CD14-positive monocyte (primary cell): ENCODE measurements around the gene HSPA4. TPM values are rescaled to one million over a fixed set of nuclear protein-coding genes. Genes with fewer than 3 reads are reported as not detected.
A peak's percentile ranks its signal among the peaks of the same experiment; 100 is the strongest.
"Not testable (repeated sequence)": the region's sequence is repeated elsewhere in the genome, so short reads cannot be mapped to it uniquely, and the experiment has no call there.

Source experiments
- DNase-seq, 3 donors: peaks; one replicate each; pipeline ENCODE4 v3.0.0-alpha.2; 2011 to 2022
- H2AFZ ChIP-seq: 2 replicates; pipeline ENCODE4 v1.6.0; 2012; ENCODE audit warnings: mild to moderate bottlenecking, low read depth, low read length, inconsistent platforms; ENCODE audit not compliant: insufficient read depth, poor library complexity, severe bottlenecking
- H3K27ac ChIP-seq, 2 donors: 1 replicate in 1 of 2; 2 replicates in 1 of 2; pipeline ENCODE4 v1.5.1; 2012 to 2013; ENCODE audit warnings: low read length in 2 of 2, control low read depth in 1 of 2, inconsistent platforms in 1 of 2, low read depth in 1 of 2, mild to moderate bottlenecking in 1 of 2
- H3K27me3 ChIP-seq, 2 donors: one replicate each; pipeline versions ENCODE4 v1.6.0 to v1.6.1; 2011 to 2013; ENCODE audit warnings: low read length in 2 of 2; ENCODE audit not compliant: control insufficient read depth in 2 of 2, insufficient read depth in 2 of 2
- H3K36me3 ChIP-seq, 2 donors: replicated peaks in 1 of 2; 1 replicate in 1 of 2; 2 replicates in 1 of 2; pipeline versions ENCODE4 v1.5.1 to v1.6.1; 2012 to 2013; ENCODE audit warnings: low read length in 2 of 2, control low read depth in 1 of 2, inconsistent platforms in 1 of 2, mild to moderate bottlenecking in 1 of 2; ENCODE audit not compliant: insufficient read depth in 2 of 2, control insufficient read depth in 1 of 2
- H3K4me1 ChIP-seq, 2 donors: 1 replicate in 1 of 2; 2 replicates in 1 of 2; pipeline versions ENCODE4 v1.5.1 to v1.6.1; 2012 to 2013; ENCODE audit warnings: low read length in 2 of 2, control low read depth in 1 of 2, inconsistent platforms in 1 of 2, mild to moderate bottlenecking in 1 of 2, moderate library complexity in 1 of 2; ENCODE audit not compliant: insufficient read depth in 2 of 2, control insufficient read depth in 1 of 2
- H3K4me2 ChIP-seq: replicated peaks from 2 replicates; pipeline ENCODE3; 2012; ENCODE audit warnings: low read length, moderate library complexity, mild to moderate bottlenecking; ENCODE audit not compliant: poor library complexity, severe bottlenecking; ENCODE audit errors: extremely low read depth
- H3K4me3 ChIP-seq, 3 experiments: fragments of 200-600 bp in 1 of 3; sonication (generic) in 1 of 3; replicated peaks in 1 of 3; 1 replicate in 2 of 3; 2 replicates in 1 of 3; pipeline ENCODE4 v1.5.1; 2011 to 2013; ENCODE audit warnings: low read length in 3 of 3, mild to moderate bottlenecking in 3 of 3, control low read depth in 2 of 3, low read depth in 2 of 3, inconsistent platforms in 1 of 3, moderate library complexity in 1 of 3
- H3K79me2 ChIP-seq: 2 replicates; pipeline ENCODE4 v1.6.0; 2012; ENCODE audit warnings: mild to moderate bottlenecking, control low read depth, inconsistent platforms, low read length, moderate library complexity; ENCODE audit not compliant: insufficient read depth
- H3K9ac ChIP-seq: 2 replicates; pipeline ENCODE4 v1.6.0; 2017; ENCODE audit warnings: low read length, mild to moderate bottlenecking; ENCODE audit not compliant: insufficient read depth, poor library complexity, severe bottlenecking
- H3K9me3 ChIP-seq, 2 donors: replicated peaks in 1 of 2; 1 replicate in 1 of 2; 2 replicates in 1 of 2; pipeline versions ENCODE4 v1.5.1 to v1.6.1; 2012 to 2013; ENCODE audit warnings: low read length in 2 of 2, control low read depth in 1 of 2; ENCODE audit not compliant: control insufficient read depth in 1 of 2, insufficient read depth in 1 of 2
- H4K20me1 ChIP-seq: 2 replicates; pipeline ENCODE4 v1.6.0; 2012; ENCODE audit warnings: mild to moderate bottlenecking, low read length, control low read depth, moderate library complexity; ENCODE audit not compliant: insufficient read depth
- H3K27ac Mint-ChIP-seq, 7 donors: one replicate each; pipeline ENCODE4 v1.8.0; 2020; ENCODE audit warnings: mild to moderate bottlenecking in 7 of 7, mixed read lengths in 7 of 7, moderate library complexity in 6 of 7, inconsistent platforms in 2 of 7
- H3K27me3 Mint-ChIP-seq, 3 donors: one replicate each; pipeline ENCODE4 v1.8.0; 2021 to 2022; ENCODE audit warnings: low read depth in 3 of 3, mild to moderate bottlenecking in 3 of 3, mixed read lengths in 3 of 3, moderate library complexity in 3 of 3, inconsistent platforms in 1 of 3
- H3K36me3 Mint-ChIP-seq, 2 donors: one replicate each; pipeline ENCODE4 v1.8.0; 2020; ENCODE audit warnings: mixed read lengths in 2 of 2, inconsistent platforms in 1 of 2, mild to moderate bottlenecking in 1 of 2
- H3K4me1 Mint-ChIP-seq: one replicate; pipeline ENCODE4 v1.8.0; 2020; ENCODE audit warnings: mild to moderate bottlenecking, mixed read lengths
- H3K4me3 Mint-ChIP-seq, 2 donors: one replicate each; pipeline ENCODE4 v1.8.0; 2020; ENCODE audit warnings: mild to moderate bottlenecking in 2 of 2, mixed read lengths in 2 of 2, moderate library complexity in 1 of 2
- H3K9me3 Mint-ChIP-seq, 7 donors: one replicate each; pipeline ENCODE4 v1.8.0; 2020 to 2022; ENCODE audit warnings: mixed read lengths in 7 of 7, mild to moderate bottlenecking in 6 of 7, moderate library complexity in 6 of 7, inconsistent platforms in 2 of 7
- CTCF ChIP-seq: fragments of 200-600 bp; IDR thresholded peaks from one replicate; pipeline ENCODE4 v1.8.0; 2022; ENCODE audit warnings: antibody characterized with exemption, mild to moderate bottlenecking
- WGBS: methylation state at CpG from one replicate; pipeline ENCODE4 v1.1.5; 2013; ENCODE audit warnings: missing lambda C conversion rate; ENCODE audit not compliant: insufficient coverage; 5-methylcytosine and 5-hydroxymethylcytosine counted together
- intact Hi-C, 2 donors: fragments of 100-400 bp; cut with micrococcal nuclease; formaldehyde crosslinking; loops; one replicate each; pipeline versions ENCODE4 v1.15.0 to v1.15.1; 2023
- polyA minus RNA-seq: library from RNA; depleted of rRNA, polyadenylated mRNA; stranded (reverse); fragments of >200 nt; gene quantifications from 2 replicates; pipeline ENCODE4 v1.2.3, GENCODE V29; 2012
- polyA plus RNA-seq, 3 donors: library from polyadenylated mRNA; depleted of rRNA in 1 of 3; unstranded in 2 of 3; stranded (reverse) in 1 of 3; fragments of 300-500 nt in 2 of 3; fragments of >200 nt in 1 of 3; fragmentation: Illumina TruSeq in 2 of 3; gene quantifications; 1 replicate in 2 of 3; 2 replicates in 1 of 3; pipeline ENCODE4 v1.2.3, GENCODE V29; 2012 to 2021
- total RNA-seq, 12 experiments: library from RNA in 1 of 12; stranded (reverse) in 1 of 12; fragments of 120-200 nt in 1 of 12; gene quantifications; one replicate each; pipeline ENCODE4 v1.2.4 and lab custom pipeline; 2013 to 2026; ENCODE audit warnings: mixed read lengths in 6 of 12, inconsistent platforms in 1 of 12

The HSPA4 gene
- 80.7 TPM for total RNA-seq (2013)
- 10 to 100 TPM; 15.7 to 52.0 (median 27.7) TPM for polyA plus RNA-seq
- 11.9 and 19.6 TPM in 2 replicates for polyA minus RNA-seq
- total RNA-seq (lab: John Stamatoyannopoulos, UW), result 52.5 to 127 (median 65.5) reads per million in 11 experiments

GRCh38 chr5:133051542-133052316 is at the start of gene HSPA4:
Gene HSPA4 (plus strand): TSS chr5:133052013. CDS start chr5:133052251, 238 bp downstream.
- H3K79me2 ChIP-seq, result peaks cover 59% of the 10 kb centered on the region
- no peaks in the 10 kb centered on the region for H3K9me3 ChIP-seq
- peaks cover 19 to 25% of the 10 kb centered on the region in 2 donors for H3K4me1 ChIP-seq
- H3K9ac ChIP-seq, result peak within 1 kb of the TSS; percentile 98
- peak within 1 kb of the TSS; percentile 88 for H3K4me2 ChIP-seq
- no peaks in the 10 kb centered on the region for H3K36me3 ChIP-seq
- peak within 1 kb of the TSS; percentile 95 for H2AFZ ChIP-seq
- Mint-ChIP-seq H3K27me3 (peaks cover 0 to 1% (median 0%) of the 10 kb centered on the region in 3 donors), H3K27ac (peak within 1 kb of the TSS; percentile 98 to 100 (median 99)), H3K9me3 (peaks cover 0 to 4% (median 0%) of the 10 kb centered on the region in 7 donors), H3K4me3 (peak within 1 kb of the TSS; percentile 91 to 95), H3K36me3 (peaks cover 3 to 4% of the 10 kb centered on the region in 2 donors), H3K4me1 (peaks cover 29% of the 10 kb centered on the region)
- WGBS, result under 1% methylated on average over 68 of the region's 68 CpGs
- no peak for TF ChIP-seq CTCF
- peaks cover 40% of the 10 kb centered on the region for H4K20me1 ChIP-seq
- peak within 1 kb of the TSS; percentile 71 to 92 (median 91) for H3K4me3 ChIP-seq
- intact Hi-C loops, result loop anchor here in 1 of 2 donors (2.0 to 10.0 kb wide), 3 partner anchors 25 to 1323 kb away; partner anchors contain the start of genes GDF9, UBE2B, UQCRQ and ZCCHC10
- no peaks in the 10 kb centered on the region for H3K27me3 ChIP-seq
- DNase-seq, result peak; percentile 98 to 99 (median 98)
- H3K27ac ChIP-seq, result peak within 1 kb of the TSS; percentile 98 to 99

DNA sequence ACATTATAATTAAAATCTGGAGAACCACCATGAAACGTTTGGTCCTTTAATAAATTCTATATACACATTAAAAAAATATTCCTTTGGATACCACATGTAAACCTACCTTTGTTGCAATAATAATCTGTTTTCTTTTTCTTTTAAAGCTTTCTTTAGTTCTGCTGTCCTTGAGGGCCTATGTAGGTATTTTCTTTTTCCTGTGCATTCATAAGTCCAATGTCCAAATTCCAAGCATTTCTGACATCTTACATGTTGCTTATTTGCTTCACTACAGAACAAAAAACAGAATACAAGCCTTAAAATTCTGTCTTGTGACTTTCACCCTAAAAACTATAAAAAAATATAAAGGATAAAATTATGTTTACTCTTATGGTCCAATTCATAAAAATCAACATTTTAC is 45.2 kb upstream of the HSPA4 start:
- Histone ChIP-seq H3K4me2 (no peak overlapping the region), H4K20me1 (no peaks in the 10 kb centered on the region), H3K9me3 (no peaks in the 10 kb centered on the region), H2AFZ (no peak overlapping the region), H3K27ac (no peak overlapping the region), H3K4me3 (no peak overlapping the region), H3K79me2 (peaks cover 1% of the 10 kb centered on the region), H3K27me3 (no peaks in the 10 kb centered on the region), H3K36me3 (peaks cover 22 to 54% of the 10 kb centered on the region in 2 donors), H3K9ac (no peak overlapping the region), H3K4me1 (no peaks in the 10 kb centered on the region)
- no peaks in the 10 kb centered on the region for H3K4me1 Mint-ChIP-seq
- H3K27me3 Mint-ChIP-seq, result no peaks in the 10 kb centered on the region
- no peak overlapping the region for H3K27ac Mint-ChIP-seq
- H3K9me3 Mint-ChIP-seq, result peaks cover 0 to 5% (median 0%) of the 10 kb centered on the region in 7 donors
- TF ChIP-seq CTCF, result no peak
- H3K36me3 Mint-ChIP-seq, result peaks cover 29 to 60% of the 10 kb centered on the region in 2 donors
- no CpG with 5 or more reads among the region's 1 CpG for WGBS
- intact Hi-C loops, result no loop called here
- H3K4me3 Mint-ChIP-seq, result no peak overlapping the region
- DNase-seq, result no peak

GRCh38 chr5:133008455-133008854 is 43.4 kb upstream of the HSPA4 start:
- Mint-ChIP-seq H3K27ac (peak overlapping the region in 2 of 7 donors; percentile 30 to 80), H3K36me3 (peaks cover 20 to 55% of the 10 kb centered on the region in 2 donors)
- H2AFZ ChIP-seq, H3K9ac ChIP-seq, DNase-seq, H3K9me3 ChIP-seq, H4K20me1 ChIP-seq, H3K4me1 ChIP-seq, H3K4me2 ChIP-seq, H3K4me3 ChIP-seq, intact Hi-C loops, H3K4me1 Mint-ChIP-seq, H3K9me3 Mint-ChIP-seq, H3K79me2 ChIP-seq, H3K27ac ChIP-seq, H3K4me3 Mint-ChIP-seq, H3K27me3 ChIP-seq, H3K27me3 Mint-ChIP-seq: not testable (repeated sequence)
- peaks cover 15 to 44% of the 10 kb centered on the region in 2 donors for H3K36me3 ChIP-seq
- WGBS, result 100% methylated on average over 1 of the region's 6 CpGs
